Ovary (tissue), 3 donors: Measurements from ENCODE around the gene AJUBA.

Experiments
- POLR2A ChIP-seq: fragments of 450-650 bp; IDR thresholded peaks from one replicate; pipeline ENCODE4 v1.6.1; 2017; ENCODE audit warnings: antibody characterized with exemption, mild to moderate bottlenecking, moderate library complexity
- TF ChIP-seq, protein P1 (sequence below), 3 donors: fragments of 450-650 bp in 2 of 3; fragments of 200-600 bp in 1 of 3; IDR thresholded peaks; one replicate each; pipeline versions ENCODE4 v1.5.1 to v1.8.0; 2016 to 2022; ENCODE audit warnings: antibody characterized with exemption in 3 of 3, mild to moderate bottlenecking in 1 of 3
- donor health status: DM: no; HTN: no; CAD: no.

DNA sequence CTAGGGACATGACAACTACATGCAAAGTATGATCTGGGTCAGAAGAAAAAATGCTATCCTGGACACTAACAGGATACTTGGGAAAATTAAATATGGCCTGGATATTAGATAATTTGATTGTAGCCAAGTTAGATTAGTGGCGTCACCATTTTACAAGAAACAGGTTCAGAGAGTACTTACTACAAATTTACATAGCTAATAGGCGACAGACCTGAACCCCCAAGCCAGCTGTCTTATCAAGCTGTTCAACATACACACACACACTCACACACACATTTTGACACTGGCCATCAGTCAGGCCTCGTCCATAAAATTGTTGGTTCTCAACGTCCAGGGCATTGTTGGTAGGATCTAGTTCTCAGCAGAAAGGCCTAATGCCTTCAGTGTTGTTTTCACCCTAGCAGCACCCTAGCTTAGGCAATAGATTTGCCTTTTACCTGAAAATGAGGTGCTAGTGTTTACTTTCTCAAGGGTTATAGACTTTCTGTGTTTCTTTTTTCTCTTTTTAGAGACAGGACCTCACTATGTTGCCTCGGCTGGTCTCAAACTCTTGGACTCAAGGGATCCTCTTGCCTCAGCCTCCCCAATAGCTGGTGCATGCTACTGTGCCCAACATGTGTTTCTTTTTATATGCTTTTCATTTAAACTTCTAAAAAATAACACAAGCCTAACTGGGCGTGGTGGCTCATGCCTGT is 30.9 kb upstream of the AJUBA start:
- TF ChIP-seq, protein P1, sequence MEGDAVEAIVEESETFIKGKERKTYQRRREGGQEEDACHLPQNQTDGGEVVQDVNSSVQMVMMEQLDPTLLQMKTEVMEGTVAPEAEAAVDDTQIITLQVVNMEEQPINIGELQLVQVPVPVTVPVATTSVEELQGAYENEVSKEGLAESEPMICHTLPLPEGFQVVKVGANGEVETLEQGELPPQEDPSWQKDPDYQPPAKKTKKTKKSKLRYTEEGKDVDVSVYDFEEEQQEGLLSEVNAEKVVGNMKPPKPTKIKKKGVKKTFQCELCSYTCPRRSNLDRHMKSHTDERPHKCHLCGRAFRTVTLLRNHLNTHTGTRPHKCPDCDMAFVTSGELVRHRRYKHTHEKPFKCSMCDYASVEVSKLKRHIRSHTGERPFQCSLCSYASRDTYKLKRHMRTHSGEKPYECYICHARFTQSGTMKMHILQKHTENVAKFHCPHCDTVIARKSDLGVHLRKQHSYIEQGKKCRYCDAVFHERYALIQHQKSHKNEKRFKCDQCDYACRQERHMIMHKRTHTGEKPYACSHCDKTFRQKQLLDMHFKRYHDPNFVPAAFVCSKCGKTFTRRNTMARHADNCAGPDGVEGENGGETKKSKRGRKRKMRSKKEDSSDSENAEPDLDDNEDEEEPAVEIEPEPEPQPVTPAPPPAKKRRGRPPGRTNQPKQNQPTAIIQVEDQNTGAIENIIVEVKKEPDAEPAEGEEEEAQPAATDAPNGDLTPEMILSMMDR (IDR thresholded peaks at IDR 0.05), result no peak
- TF ChIP-seq POLR2A, result no peak
